MCF 10A (cell line): ENCODE measurements around the gene YWHAB. TPM values are rescaled to one million over a fixed set of nuclear protein-coding genes. Genes with fewer than 3 reads are reported as not detected.

Source experiments
- BruUV-seq: library from RNA; stranded (reverse); fragments of 400-500 nt; replicated peaks from 2 replicates; lab custom pipeline; 2021; lab: Mats Ljungman, UMichigan
- CTCF ChIA-PET: fragments of 300-600 bp; sonication (Branson Sonifier 250); formaldehyde crosslinking; extraction: SDS; loops from one replicate; lab custom pipeline; 2021; ENCODE audit warnings: antibody characterized with exemption, inconsistent platforms; lab: Yijun Ruan, JAX
- POLR2A ChIA-PET: fragments of 300-600, 350-650 bp; sonication (Branson Sonifier 250); formaldehyde crosslinking; extraction: SDS; loops from one replicate; lab custom pipeline; 2020; ENCODE audit warnings: antibody characterized with exemption, inconsistent platforms; lab: Yijun Ruan, JAX
- DNase-seq: peaks from one replicate; pipeline ENCODE4 v3.0.0-alpha.2; 2018; ENCODE audit not compliant: unreplicated experiment
- H3K27ac Mint-ChIP-seq: one replicate; pipeline ENCODE4 v1.8.0; 2022; ENCODE audit warnings: mild to moderate bottlenecking, low read depth, mixed read lengths; ENCODE audit not compliant: unreplicated experiment
- H3K27me3 Mint-ChIP-seq: one replicate; pipeline ENCODE4 v1.8.0; 2022; ENCODE audit warnings: mixed read lengths; ENCODE audit not compliant: insufficient read depth, unreplicated experiment
- H3K36me3 Mint-ChIP-seq: one replicate; pipeline ENCODE4 v1.8.0; 2022; ENCODE audit warnings: mild to moderate bottlenecking, moderate library complexity, mixed read lengths; ENCODE audit not compliant: insufficient read depth, unreplicated experiment
- H3K4me1 Mint-ChIP-seq: one replicate; pipeline ENCODE4 v1.8.0; 2022; ENCODE audit warnings: mixed read lengths; ENCODE audit not compliant: insufficient read depth, unreplicated experiment
- H3K4me3 Mint-ChIP-seq: one replicate; pipeline ENCODE4 v1.8.0; 2022; ENCODE audit warnings: mild to moderate bottlenecking, moderate library complexity, mixed read lengths; ENCODE audit not compliant: unreplicated experiment
- H3K9me3 Mint-ChIP-seq: one replicate; pipeline ENCODE4 v1.8.0; 2022; ENCODE audit warnings: mixed read lengths; ENCODE audit not compliant: unreplicated experiment
- intact Hi-C: fragments of 100-400 bp; cut with micrococcal nuclease; formaldehyde crosslinking; loops from 2 replicates; pipeline ENCODE4 v1.14.1; 2022
- total RNA-seq: library from RNA; stranded (reverse); gene quantifications from 2 replicates; pipeline ENCODE4 v1.2.3, GENCODE V29; 2022
- TF ChIP-seq, protein P1 (sequence below): fragments of 200-600 bp; IDR thresholded peaks from one replicate; pipeline ENCODE4 v1.8.0; 2022; ENCODE audit warnings: antibody characterized with exemption, mild to moderate bottlenecking; ENCODE audit not compliant: unreplicated experiment

The YWHAB gene
- total RNA-seq, 1 experiment from 2014 or later, result 235 TPM

- H3K27ac Mint-ChIP-seq, result no peak overlapping the region
- H3K9me3 Mint-ChIP-seq, result no peaks in the 10 kb centered on the region
- no peaks in the 10 kb centered on the region for H3K27me3 Mint-ChIP-seq
- ChIA-PET CTCF (interaction anchor here (0.5 to 1.5 kb wide), 4 partner anchors 8 to 344 kb away, joined by 3 to 4 read pairs (median 3); no protein-coding TSS in a partner anchor), POLR2A (interaction anchor here (0.6 kb wide), 1 partner anchor 42 kb away, joined by 3 read pairs; no protein-coding TSS in a partner anchor)
- TF ChIP-seq, protein P1, sequence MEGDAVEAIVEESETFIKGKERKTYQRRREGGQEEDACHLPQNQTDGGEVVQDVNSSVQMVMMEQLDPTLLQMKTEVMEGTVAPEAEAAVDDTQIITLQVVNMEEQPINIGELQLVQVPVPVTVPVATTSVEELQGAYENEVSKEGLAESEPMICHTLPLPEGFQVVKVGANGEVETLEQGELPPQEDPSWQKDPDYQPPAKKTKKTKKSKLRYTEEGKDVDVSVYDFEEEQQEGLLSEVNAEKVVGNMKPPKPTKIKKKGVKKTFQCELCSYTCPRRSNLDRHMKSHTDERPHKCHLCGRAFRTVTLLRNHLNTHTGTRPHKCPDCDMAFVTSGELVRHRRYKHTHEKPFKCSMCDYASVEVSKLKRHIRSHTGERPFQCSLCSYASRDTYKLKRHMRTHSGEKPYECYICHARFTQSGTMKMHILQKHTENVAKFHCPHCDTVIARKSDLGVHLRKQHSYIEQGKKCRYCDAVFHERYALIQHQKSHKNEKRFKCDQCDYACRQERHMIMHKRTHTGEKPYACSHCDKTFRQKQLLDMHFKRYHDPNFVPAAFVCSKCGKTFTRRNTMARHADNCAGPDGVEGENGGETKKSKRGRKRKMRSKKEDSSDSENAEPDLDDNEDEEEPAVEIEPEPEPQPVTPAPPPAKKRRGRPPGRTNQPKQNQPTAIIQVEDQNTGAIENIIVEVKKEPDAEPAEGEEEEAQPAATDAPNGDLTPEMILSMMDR, result no peak
- no peaks in the 10 kb centered on the region for H3K4me1 Mint-ChIP-seq
- BruUV-seq, result no TSS peak
- peaks cover 6% of the 10 kb centered on the region for H3K36me3 Mint-ChIP-seq
- no peak for DNase-seq
- no peak overlapping the region for H3K4me3 Mint-ChIP-seq
- intact Hi-C loops, result no loop called here
These were observed 31.9 kb downstream of the YWHAB start for GRCh38 chr20:44917399-44917798.

DNA sequence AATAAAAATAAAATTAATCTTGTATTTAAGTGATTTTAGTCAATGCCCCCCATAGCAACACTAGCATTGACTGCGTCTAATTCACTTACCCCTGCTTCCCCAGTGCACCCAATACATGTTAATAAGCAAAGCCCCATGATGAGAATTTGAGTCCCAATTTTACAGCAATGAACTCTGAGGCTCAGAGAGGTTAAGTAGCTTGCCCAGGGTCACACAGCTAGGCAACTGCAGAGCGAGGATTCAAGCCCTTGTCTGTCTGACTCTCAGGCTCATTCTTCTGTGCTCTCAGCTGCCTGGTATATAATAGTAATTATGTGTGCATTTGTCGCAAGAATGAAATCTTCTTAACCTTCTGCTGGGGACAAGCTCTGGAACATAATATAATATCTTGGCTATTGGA, 32.8 kb downstream of the YWHAB start:
- H3K36me3 Mint-ChIP-seq, result no peaks in the 10 kb centered on the region
- TF ChIP-seq, protein P1, result no peak
- no TSS peak for BruUV-seq
- no peaks in the 10 kb centered on the region for H3K4me1 Mint-ChIP-seq
- no peaks in the 10 kb centered on the region for H3K27me3 Mint-ChIP-seq
- no peak overlapping the region for H3K4me3 Mint-ChIP-seq
- DNase-seq, result no peak
- CTCF ChIA-PET, result interaction anchor here (0.6 to 1.5 kb wide), 5 partner anchors 12 to 210 kb away, joined by 3 to 4 read pairs (median 3); no protein-coding TSS in a partner anchor
- H3K9me3 Mint-ChIP-seq, result no peaks in the 10 kb centered on the region
- POLR2A ChIA-PET, result interaction anchor here (0.6 kb wide), 1 partner anchor 9 kb away, joined by 3 read pairs; the partner anchor contains the start of gene PABPC1L
- H3K27ac Mint-ChIP-seq, result no peak overlapping the region
- intact Hi-C loops, result no loop called here

DNA sequence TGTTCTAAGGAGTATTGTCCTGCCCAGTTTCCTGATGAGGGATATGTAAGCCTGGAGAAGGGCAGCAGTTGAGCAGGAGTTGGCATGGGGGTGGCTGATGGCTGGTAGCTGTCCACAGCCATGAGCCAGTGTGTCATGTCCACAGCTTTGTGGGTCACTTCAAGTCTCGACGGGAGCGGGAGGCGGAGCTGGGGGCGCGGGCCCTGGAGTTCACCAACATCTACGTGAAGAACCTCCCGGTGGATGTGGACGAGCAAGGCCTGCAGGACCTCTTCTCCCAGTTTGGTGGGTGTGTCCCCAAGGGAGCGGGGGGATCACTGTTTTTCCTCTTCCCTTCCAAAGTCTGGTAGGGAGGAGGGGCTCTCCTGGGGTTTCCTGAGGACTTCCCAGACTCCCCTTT, 33.3 kb downstream of the YWHAB start:
- Mint-ChIP-seq H3K27ac (no peak overlapping the region), H3K27me3 (no peaks in the 10 kb centered on the region), H3K9me3 (no peaks in the 10 kb centered on the region), H3K4me3 (no peak overlapping the region), H3K4me1 (no peaks in the 10 kb centered on the region), H3K36me3 (no peaks in the 10 kb centered on the region)
- BruUV-seq, result no TSS peak
- TF ChIP-seq, protein P1, result no peak
- intact Hi-C loops, result no loop called here
- CTCF ChIA-PET, result interaction anchor here (0.6 to 1.5 kb wide), 5 partner anchors 12 to 210 kb away, joined by 3 to 4 read pairs (median 3); no protein-coding TSS in a partner anchor
- POLR2A ChIA-PET, result no interaction called here
- no peak for DNase-seq

- Mint-ChIP-seq H3K4me1 (no peaks in the 10 kb centered on the region), H3K27ac (no peak overlapping the region), H3K4me3 (no peak overlapping the region), H3K36me3 (peaks cover 12% of the 10 kb centered on the region), H3K27me3 (no peaks in the 10 kb centered on the region), H3K9me3 (no peaks in the 10 kb centered on the region)
- DNase-seq, result no peak
- intact Hi-C loops, result no loop called here
- TF ChIP-seq, protein P1, result no peak
- POLR2A ChIA-PET, result interaction anchor here (1.2 kb wide), 1 partner anchor 8 kb away, joined by 3 read pairs; no protein-coding TSS in a partner anchor
- no TSS peak for BruUV-seq
- CTCF ChIA-PET, result no interaction called here
These were observed 35.9 kb downstream of the YWHAB start for GRCh38 chr20:44921447-44921846.
